GM21786 (cell line): ENCODE results near the gene CEP85L.
A peak's percentile ranks its signal among the peaks of the same experiment; 100 is the strongest.

Experiments used
- ATAC-seq: cut with Tn5 transposase; IDR thresholded peaks from one replicate; pipeline ENCODE4 v1.9.1; 2021; ENCODE audit not compliant: unreplicated experiment

The CEP85L gene

DNA sequence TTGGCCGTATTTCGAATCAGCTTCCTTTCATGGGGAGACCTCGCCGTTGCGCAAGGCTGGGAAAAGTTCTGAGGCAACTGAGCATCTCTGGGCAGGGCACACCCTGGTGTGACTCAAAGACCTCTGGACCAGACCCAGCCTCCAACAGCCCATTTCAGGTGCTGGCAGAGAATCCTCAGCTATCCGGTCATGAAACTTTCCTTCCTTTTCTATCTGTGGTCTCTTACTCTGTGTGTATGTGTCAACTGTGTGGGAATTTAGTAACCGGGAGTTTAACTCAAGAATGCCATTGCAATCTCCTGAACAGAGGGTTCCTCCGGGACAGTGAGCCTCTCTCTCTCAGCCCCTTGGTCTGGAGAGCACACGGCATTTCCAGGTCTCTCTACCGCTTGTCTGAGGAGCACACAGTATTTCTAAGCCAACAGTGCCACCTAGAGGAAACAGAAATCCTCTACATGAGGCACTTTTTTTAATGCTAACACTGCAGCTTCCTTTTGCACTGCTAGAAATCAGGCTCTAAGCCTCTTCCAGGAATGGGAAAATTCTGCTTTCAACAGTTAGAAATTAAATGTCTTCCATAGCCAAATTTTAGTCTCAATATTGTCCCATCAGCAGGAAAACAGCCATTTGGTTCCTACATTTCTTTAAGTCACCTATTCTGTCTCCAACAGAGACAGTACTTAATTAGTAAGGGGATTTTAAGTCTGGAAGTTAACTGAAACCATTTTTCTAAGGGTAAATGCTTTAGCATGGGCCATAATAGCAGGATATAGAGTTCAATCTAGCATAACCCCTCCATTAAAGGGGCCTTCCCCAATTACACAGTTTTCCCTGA is 70.6 kb downstream of the CEP85L start:
- ATAC-seq, result peak; percentile 72

- no peak for ATAC-seq
Measured at GRCh38 chr6:118579786-118580185, 71.6 kb downstream of the CEP85L start.

DNA sequence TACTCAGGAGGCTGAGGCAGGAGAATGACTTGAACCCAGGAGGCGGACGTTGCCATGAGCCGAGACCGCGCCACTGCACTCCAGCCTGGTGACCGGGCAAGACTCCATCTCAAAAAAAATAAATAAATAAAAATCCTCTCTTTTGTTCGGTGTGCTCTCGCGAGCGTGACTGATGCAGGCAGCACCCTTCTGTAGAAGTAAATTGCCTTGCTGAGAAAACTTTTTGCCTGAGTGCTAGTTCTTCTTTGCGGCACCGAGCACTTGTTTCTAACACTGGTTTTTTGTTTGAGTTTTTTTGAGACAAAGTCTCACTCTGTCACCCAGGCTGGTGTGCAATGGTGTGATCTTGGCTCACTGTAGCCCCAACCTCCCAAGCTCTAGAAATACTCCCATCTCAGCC is 72.8 kb downstream of the CEP85L start:
- ATAC-seq, result no peak

DNA sequence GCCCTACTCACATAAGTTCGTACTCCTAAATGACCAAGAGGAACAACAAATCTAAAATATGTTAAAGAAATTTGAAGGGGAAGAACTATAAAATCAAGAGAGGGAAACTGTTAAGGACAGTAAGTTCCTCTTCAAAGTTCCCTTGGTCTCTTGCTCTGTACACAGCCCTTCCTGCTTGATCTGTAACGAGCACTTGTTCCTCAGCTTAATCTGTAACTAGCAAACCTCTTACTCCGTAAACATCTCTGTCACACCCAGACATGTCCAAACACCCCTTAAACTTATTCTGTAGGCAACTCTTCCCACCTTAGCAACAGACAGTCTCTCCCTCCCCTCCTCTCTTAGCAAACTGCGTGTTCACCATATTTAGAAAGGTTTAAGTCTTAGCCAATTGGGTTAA is 73.4 kb downstream of the CEP85L start:
- no peak for ATAC-seq

DNA sequence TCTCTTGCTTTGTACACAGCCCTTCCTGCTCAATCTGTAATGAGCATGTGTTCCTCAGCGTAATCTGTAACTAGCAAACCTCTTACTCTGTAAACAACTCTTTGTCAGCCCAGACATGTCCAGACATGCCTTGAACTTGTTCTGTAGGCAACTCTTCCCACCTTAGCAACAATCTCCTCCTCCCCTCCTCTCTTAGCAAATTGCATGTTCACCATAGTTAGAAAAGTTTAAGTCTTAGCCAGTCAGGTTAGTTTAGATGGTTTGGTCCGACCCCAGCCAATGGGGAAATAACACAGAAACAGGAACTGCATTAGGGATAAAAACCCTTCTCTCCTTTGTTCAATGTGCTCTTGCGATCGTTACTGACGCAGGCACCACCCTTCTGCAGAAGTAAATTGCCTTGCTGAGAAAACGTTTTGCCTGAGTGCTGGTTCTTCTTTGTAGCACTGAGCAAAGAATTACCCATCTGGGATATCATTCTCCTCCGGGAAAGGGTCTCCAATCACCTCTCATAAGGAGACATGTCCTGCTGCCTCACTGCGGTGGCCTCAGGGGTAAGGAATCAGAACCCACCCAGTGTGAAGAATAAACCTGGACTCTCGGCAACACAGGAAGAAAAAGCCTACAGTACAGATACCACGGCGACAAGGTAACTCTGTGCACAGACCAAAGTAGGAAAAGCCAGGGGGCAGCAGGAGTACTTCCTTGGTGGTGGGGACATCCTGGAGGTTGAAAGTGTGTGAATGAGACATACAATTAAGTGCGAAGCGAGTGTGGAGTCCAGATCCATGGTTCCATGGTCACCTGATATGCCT is 77.1 kb downstream of the CEP85L start:
- no peak for ATAC-seq

DNA sequence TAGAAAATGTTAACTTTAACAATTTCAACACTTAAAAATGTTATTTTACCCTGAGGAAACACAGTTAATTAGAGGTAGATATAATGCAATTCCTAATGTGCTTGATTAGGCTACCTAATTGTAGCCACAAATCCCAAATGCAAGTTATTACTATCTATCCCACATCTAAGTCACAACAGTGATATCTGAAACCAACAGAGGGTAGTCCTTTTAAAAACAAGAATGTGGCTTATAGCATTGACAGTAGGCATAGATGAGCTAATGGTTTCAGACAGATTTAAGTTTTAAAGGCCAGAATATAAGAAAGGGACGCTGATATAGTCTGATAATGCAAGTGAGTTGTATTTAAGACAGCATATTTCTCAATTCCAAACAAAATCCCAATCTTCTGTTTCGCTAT is 80.3 kb downstream of the CEP85L start:
- ATAC-seq, result no peak

DNA sequence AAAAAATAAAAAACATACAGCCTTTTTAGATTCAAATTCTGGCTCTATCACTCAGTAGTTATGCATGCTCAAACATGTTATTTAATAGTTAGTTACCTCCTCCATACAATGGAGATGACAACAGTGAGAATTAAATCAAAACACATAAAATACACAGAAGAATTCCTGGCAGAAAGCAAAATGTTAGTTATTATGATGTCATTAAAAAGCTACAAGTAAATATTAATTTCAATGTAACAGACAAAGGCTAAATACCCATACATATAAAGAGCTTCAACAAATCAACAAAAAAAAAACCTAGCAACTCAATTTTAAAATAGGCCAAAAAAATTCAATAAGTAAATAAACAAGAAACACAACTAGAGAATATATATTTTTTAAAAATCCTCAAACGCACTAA is 81.9 kb downstream of the CEP85L start:
- ATAC-seq, result no peak

- ATAC-seq, result no peak
Measured at GRCh38 chr6:118567974-118568373, 83.4 kb downstream of the CEP85L start.

- ATAC-seq, result peak; percentile 100
Measured at GRCh38 chr6:118565311-118565960, 86.0 kb downstream of the CEP85L start.

GRCh38 chr6:118562959-118563358 is 88.4 kb downstream of the CEP85L start:
- no peak for ATAC-seq

DNA sequence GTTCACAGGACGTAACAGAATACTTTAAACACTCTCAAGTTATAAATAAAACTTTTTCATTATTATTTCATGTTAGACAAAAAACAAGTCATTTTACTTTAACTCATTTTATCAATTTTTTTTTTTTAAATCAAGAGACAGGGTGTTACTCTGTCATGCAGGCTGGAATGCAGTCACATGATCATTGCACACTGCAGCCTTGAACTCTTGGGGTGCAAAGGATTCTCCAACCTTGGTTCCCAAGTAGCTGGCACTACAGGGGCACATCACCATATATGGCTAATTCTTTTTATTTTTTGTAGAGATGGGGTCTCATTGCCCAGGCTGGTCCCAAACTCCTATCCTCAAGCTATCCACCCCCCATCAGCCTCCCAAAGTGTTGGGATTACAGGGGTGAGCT is 89.1 kb downstream of the CEP85L start:
- ATAC-seq, result no peak

DNA sequence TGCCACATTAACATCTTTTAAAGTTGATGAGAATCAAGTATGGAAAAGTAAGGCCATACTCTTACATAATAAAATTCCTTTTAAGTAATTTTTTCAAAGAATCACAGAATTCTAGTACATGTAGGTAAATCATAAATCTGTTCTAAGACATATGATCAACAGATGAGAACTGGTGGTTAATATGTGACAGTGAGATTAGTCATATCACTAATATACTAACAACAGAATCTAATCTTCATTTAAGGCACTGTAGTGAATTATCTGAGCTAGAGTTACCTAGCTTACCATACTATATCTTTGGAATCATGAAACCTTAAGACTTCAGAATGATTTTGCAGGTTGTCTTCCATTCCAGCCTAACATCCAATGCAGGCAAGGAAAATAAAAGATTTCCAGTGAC is 91.7 kb downstream of the CEP85L start:
- no peak for ATAC-seq

DNA sequence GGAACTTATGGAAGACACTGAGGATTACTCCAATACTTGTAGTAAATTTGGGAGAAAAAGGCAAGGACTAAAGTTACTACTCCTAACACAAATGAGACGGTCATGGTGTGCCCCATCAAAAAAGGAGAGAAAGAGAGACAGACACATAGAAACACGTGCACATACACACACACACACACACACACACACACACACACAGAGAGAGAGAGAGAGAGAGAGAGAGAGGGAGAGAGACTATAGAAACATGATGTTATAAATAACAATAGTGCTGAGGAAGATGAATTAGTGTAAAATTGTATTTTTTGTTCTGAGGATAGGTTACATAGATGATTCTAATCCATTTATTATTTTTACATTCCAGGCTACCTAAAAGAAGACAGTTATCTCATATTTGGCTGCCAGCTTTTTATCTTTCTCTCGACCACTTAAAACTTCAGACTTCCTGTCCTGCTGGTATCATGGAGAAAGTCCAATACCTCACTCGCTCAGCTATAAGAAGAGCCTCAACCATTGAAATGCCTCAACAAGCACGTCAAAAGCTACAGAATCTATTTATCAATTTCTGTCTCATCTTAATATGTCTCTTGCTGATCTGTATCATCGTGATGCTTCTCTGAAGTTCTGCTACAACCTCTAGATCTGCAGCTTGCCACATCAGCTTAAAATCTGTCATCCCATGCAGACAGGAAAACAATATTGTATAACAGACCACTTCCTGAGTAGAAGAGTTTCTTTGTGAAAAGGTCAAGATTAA is 92.8 kb downstream of the CEP85L start:
- ATAC-seq, result peak; percentile 66

- ATAC-seq, result no peak
Measured at GRCh38 chr6:118554698-118555097, 96.7 kb downstream of the CEP85L start.

DNA sequence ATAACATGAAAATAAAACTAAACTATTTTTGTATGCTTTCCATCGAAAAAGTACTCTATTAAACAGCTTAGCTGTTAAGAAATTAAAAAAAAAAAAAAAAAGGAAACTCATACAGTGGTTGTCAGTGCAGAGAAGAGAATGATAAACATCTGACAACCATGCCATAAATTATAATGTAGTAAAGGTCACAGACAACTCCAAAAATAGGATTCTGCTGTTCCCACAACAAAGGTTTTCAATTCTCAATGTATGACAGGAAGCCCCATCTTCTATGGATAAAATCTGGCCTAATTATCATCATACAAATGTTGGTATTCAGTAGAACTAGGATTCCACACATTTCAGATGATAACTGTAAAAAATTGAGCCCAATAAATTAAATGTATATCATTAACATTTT is 98.3 kb downstream of the CEP85L start:
- no peak for ATAC-seq

- peak; percentile 98 for ATAC-seq
Measured at GRCh38 chr6:118551063-118552053, 100.0 kb downstream of the CEP85L start.

GRCh38 chr6:118548613-118549012 is 102.8 kb downstream of the CEP85L start:
- ATAC-seq, result no peak

DNA sequence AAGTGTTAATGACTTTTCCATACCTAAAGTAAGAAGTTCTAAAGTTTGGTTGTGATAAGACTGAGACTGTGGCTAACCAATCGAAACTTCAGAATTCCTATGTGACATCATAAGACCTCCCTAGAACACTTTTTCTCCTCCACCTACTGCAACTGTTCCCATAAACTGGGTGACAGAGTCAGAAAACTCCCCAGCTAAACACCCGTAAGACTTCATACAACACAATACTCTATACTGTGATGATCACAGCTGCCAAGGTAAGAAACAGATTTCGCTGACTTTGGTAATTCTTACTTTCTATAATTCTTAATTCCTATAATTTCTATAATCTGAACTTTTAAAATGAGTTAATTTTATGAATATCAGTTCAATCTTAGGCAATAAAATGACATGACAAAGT is 103.3 kb downstream of the CEP85L start, which contains the start of gene PLN:
Gene PLN (plus strand): TSS at position 161 of the 400 bp plus-strand sequence. CDS start 10,626 bp downstream, outside the sequence.
- no peak for ATAC-seq

DNA sequence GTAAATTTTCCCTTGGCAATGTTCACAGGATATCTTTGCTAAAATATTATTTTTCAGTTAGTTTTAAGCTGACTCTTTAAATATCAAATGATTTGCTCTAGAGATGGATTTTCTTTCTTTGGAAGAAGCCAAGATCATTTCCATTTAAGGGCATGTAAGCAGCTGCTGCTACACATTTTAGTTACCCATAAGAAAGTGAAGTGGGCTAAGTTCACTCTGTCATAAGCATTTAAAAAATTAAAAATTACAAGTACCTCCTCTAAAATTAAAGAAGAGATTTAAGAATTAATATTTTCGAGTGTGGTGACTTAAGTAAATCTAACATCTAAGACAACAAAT is 104.5 kb downstream of the CEP85L start:
- no peak for ATAC-seq
